Osteoblast (primary cell): Measurements from ENCODE around the gene EHBP1. TPM values are rescaled to one million over a fixed set of nuclear protein-coding genes. Genes with fewer than 3 reads are reported as not detected.

ENCODE experiments used
- DNase-seq: peaks from one replicate; pipeline ENCODE4 v3.0.0; 2011; ENCODE audit warnings: low spot score, mixed read lengths; ENCODE audit not compliant: insufficient read length; ENCODE audit errors: missing footprints
- H2AFZ ChIP-seq: 2 replicates; pipeline ENCODE4 v1.6.0; 2011; ENCODE audit warnings: mild to moderate bottlenecking, low read length
- H3K27ac ChIP-seq: 2 replicates; pipeline ENCODE4 v1.5.1; 2011; ENCODE audit warnings: mild to moderate bottlenecking, low read depth, low read length, moderate library complexity
- H3K27me3 ChIP-seq: 2 replicates; pipeline ENCODE4 v1.6.0; 2012; ENCODE audit warnings: mild to moderate bottlenecking, control low read depth, inconsistent platforms, low read length, moderate library complexity; ENCODE audit not compliant: insufficient read depth
- H3K36me3 ChIP-seq: 2 replicates; pipeline ENCODE4 v1.5.1; 2011; ENCODE audit warnings: mild to moderate bottlenecking, low read length, control low read depth, moderate library complexity; ENCODE audit not compliant: insufficient read depth
- H3K4me1 ChIP-seq: 2 replicates; pipeline ENCODE4 v1.5.1; 2011; ENCODE audit warnings: mild to moderate bottlenecking, low read length, control low read depth, moderate library complexity; ENCODE audit not compliant: insufficient read depth
- H3K4me2 ChIP-seq: 2 replicates; pipeline ENCODE4 v1.6.0; 2011; ENCODE audit warnings: mild to moderate bottlenecking, low read length; ENCODE audit not compliant: insufficient read depth
- H3K4me3 ChIP-seq: fragments of 200-600 bp; sonication (generic); 3 replicates; pipeline ENCODE4 v1.5.1; 2012; ENCODE audit warnings: mild to moderate bottlenecking, low read length, inconsistent platforms; ENCODE audit not compliant: insufficient read depth
- H3K79me2 ChIP-seq: 2 replicates; pipeline ENCODE4 v1.6.0; 2012; ENCODE audit warnings: mild to moderate bottlenecking, low read length, control low read depth, inconsistent platforms; ENCODE audit not compliant: insufficient read depth
- H3K9me3 ChIP-seq: 2 replicates; pipeline ENCODE4 v1.5.1; 2011; ENCODE audit warnings: low read depth, low read length, control low read depth
- H4K20me1 ChIP-seq: 2 replicates; pipeline ENCODE4 v1.6.0; 2012; ENCODE audit warnings: mild to moderate bottlenecking, low read length, control low read depth; ENCODE audit not compliant: insufficient read depth
- CTCF ChIP-seq: IDR thresholded peaks from 2 replicates; pipeline ENCODE4 v1.5.1; 2011; ENCODE audit warnings: mild to moderate bottlenecking, low read depth, low read length, moderate library complexity; ENCODE audit errors: extremely low read depth
- total RNA-seq: library from RNA; depleted of rRNA; stranded (reverse); fragments of >200 nt; gene quantifications from 2 replicates; pipeline ENCODE4 v1.2.3, GENCODE V29; 2012

EHBP1 gene
- total RNA-seq, 1 donor, result 96.3 TPM

- H2AFZ ChIP-seq, result no peak overlapping the region
- no peak for TF ChIP-seq CTCF
- no peaks in the 10 kb centered on the region for H3K79me2 ChIP-seq
- H3K4me2 ChIP-seq, result no peak overlapping the region
- DNase-seq, result no peak
- no peaks in the 10 kb centered on the region for H3K27me3 ChIP-seq
- no peaks in the 10 kb centered on the region for H3K9me3 ChIP-seq
- no peaks in the 10 kb centered on the region for H4K20me1 ChIP-seq
- no peak overlapping the region for H3K27ac ChIP-seq
- H3K36me3 ChIP-seq, result peaks cover 31% of the 10 kb centered on the region
- no peak overlapping the region for H3K4me3 ChIP-seq
- H3K4me1 ChIP-seq, result no peaks in the 10 kb centered on the region
Measured at GRCh38 chr2:62991605-62992004, 286.1 kb downstream of the EHBP1 start.

GRCh38 chr2:62992561-62992960 is 287.0 kb downstream of the EHBP1 start:
- Histone ChIP-seq H3K4me1 (no peaks in the 10 kb centered on the region), H4K20me1 (no peaks in the 10 kb centered on the region), H3K4me2 (no peak overlapping the region), H3K36me3 (peaks cover 40% of the 10 kb centered on the region), H3K27me3 (no peaks in the 10 kb centered on the region), H2AFZ (no peak overlapping the region), H3K4me3 (no peak overlapping the region), H3K27ac (no peak overlapping the region), H3K9me3 (no peaks in the 10 kb centered on the region), H3K79me2 (no peaks in the 10 kb centered on the region)
- TF ChIP-seq CTCF, result no peak
- no peak for DNase-seq

- H3K9me3 ChIP-seq, result no peaks in the 10 kb centered on the region
Measured at GRCh38 chr2:62994206-62994605, 288.7 kb downstream of the EHBP1 start.

GRCh38 chr2:62996534-62997186 is 291.1 kb downstream of the EHBP1 start:
- Histone ChIP-seq H3K79me2 (no peaks in the 10 kb centered on the region), H3K9me3 (no peaks in the 10 kb centered on the region), H4K20me1 (no peaks in the 10 kb centered on the region), H3K27me3 (no peaks in the 10 kb centered on the region), H3K27ac (no peak overlapping the region), H3K4me1 (no peaks in the 10 kb centered on the region), H3K4me3 (no peak overlapping the region), H3K36me3 (peaks cover 26% of the 10 kb centered on the region), H3K4me2 (no peak overlapping the region), H2AFZ (no peak overlapping the region)
- no peak for TF ChIP-seq CTCF
- no peak for DNase-seq

More at GRCh38 chr2:62994206-62994605, 288.7 kb downstream of the EHBP1 start:
- no peak overlapping the region for H2AFZ ChIP-seq
- no peaks in the 10 kb centered on the region for H3K79me2 ChIP-seq
- H3K4me2 ChIP-seq, result no peak overlapping the region
- H3K36me3 ChIP-seq, result peaks cover 42% of the 10 kb centered on the region
- no peaks in the 10 kb centered on the region for H4K20me1 ChIP-seq
- H3K4me1 ChIP-seq, result no peaks in the 10 kb centered on the region
- H3K27ac ChIP-seq, result no peak overlapping the region
- DNase-seq, result no peak
- no peaks in the 10 kb centered on the region for H3K27me3 ChIP-seq
- no peak for TF ChIP-seq CTCF
- H3K4me3 ChIP-seq, result no peak overlapping the region
